CD4-positive, alpha-beta T cell treated with Interleukin-4 for 4 hours (primary cell): ENCODE results near the gene SLC26A1.

ENCODE experiments used
- DNase-seq: peaks from one replicate; pipeline ENCODE4 v3.0.0-alpha.2; 2020

The SLC26A1 gene

DNA sequence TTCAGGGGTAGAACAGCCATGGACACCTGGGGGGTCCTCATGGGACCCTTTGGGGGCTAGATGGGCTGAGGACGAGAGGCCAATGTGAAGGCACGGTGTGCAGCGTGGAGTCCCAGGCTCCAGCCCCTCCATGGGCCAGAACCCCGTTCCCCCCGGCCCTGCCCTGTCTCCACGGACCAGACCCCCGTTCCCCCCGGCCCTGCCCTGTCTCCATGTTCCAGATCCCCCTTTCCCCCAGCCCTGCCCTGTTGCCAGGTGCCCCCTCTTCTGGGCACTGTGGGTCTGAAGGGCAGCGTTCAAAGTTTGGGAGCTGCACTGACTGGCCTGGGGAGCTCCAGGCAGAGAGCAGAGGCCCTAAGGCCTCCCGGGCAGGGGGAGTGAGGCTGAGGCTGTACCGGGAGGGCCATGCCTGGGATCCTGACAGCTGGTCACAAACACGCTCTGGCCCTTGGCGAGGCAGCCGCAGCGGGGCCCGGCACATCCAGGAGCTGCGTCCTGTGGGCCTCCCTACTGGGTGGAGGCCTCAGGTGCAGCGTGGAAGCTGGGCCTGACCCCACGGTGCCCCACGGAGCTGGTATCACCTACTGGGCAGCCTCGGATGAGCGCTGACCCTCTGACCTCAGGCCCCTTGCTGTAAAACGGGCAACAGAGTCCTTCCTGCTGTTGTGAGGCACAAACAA lies 28.7 kb downstream of the SLC26A1 start:
- DNase-seq: no peak

DNA sequence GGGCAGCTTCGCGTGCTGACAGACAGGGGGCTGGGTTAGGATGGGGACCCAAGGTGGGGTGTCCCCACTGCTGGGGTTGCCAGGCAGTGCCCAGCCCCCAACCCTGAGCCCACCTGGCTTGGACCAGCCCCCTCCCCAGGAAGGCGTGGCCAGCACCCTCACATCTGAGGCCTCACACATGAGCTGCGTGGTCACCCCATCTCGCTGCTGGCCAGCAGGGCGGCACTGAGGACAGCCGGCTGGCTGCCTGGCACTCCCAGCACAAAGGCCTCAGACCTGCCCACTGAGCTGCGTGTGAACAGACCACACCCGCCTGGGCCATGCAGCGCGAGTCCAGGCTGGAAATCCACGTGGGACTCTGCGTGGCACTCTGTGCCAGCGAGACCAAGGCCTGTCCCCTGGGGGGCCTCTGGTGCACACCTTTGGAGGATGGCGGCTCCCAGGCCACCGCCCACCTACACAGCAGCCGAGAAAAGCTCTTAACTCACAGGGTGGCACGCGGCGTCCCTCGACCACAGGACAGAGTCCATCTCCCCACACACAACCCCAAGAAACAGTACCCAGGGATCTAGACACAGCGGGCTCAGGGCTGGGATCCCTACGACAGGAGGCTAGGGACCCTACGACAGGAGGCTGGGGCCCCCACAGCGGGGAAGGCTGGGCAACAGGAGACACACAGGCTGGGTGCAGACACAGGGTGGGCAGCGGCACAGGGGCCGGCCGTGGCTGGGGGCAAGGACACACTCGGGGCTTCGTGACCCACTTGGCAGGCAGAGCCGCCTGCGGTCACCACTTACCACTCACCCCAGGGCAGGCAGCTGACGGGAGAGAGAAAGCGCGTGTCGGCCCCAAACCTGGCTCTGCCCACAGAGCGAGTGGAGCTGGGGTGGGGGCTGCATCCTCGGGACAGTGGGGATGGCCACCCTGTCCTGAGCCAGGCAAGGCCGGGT lies 29.7 kb downstream of the SLC26A1 start:
- DNase-seq: no peak

DNA sequence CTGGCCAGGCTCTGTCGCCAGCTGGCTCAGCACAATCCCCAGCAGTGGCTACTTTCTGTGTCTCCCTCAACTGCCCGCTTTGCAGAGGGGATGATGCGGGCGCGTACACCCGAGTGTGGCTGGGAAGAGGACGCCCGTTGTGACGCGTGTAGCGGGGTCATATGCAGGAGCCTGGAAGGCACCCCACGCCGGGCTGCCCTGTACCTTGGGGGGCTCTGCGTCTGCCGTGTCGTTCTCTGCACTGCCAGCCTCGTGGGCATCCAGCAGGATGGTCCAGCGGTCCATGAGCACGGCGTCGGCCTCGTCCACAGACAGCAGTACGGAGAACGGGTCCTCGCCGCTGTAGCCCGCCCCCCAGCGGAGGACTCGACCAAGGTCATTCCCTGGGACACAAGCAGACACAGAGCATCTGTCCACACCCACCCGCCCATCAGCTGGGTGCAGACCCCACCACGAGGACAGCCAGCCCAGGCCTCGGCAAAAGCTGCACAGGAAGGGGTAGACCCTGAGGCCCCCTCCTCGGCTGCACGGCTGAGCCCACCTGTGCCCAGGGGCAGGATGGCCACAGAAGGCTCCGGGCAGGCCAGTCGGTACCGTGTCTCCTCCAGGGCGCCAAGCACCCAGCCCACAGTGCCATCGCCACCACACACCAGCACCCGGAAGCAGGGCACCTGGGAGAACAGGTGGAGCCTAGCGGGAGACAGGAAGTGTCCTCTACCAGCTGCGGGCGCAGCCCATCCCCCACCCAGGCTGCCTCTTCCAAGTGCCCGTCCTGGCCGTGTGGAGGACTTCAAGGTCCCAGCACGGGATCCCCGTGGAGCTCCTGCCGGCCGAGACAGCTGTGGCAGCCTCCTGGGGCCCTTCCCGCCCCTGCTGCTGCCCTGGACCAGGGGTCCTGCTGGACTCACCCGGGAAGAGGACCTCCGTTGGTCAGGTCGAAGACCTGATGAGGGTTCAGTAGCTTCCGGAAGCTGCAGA lies 30.7 kb downstream of the SLC26A1 start:
- no peak for DNase-seq

DNA sequence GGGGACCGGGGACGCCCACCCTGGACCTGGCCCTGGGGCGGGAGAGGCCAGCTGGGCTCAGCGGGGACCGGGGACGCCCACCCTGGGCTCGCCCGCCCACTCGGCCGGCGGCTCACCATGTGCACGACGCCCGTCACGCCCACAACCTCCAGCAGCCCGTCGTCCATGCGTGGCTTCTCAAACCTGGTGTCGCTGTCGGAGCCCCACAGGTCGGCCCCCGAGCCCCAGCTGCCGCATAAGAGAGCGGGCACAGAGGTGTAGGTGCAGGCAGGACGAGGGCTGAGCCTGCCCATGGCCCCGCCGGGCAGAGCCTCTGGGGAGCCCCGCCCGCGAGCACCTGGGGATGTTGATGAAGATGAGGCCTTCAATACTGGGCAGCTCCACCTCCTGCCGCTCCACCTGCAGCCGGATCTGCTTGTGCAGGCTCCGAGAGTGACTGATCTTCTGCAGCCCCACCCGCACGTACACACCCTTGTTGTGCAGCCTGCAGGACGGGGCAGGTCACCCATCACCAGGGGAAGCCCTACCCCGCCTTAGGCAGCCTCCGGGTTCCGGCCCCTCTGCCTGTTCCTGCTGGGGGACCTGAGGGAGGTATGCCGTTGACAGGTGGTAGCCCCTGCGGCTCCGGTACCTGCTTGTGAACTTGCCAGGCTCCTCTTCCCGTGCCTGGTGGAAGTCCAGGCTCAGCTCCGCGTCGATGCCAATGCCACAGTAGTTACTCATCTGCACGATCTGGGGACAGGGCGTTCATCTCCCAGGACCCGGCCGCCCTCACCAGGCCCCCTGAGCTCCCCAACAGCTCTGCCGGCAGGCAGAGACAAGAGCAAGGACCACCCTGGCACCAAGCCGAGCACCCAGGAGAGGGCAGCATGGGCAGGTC lies 31.6 kb downstream of the SLC26A1 start:
- no peak for DNase-seq

DNA sequence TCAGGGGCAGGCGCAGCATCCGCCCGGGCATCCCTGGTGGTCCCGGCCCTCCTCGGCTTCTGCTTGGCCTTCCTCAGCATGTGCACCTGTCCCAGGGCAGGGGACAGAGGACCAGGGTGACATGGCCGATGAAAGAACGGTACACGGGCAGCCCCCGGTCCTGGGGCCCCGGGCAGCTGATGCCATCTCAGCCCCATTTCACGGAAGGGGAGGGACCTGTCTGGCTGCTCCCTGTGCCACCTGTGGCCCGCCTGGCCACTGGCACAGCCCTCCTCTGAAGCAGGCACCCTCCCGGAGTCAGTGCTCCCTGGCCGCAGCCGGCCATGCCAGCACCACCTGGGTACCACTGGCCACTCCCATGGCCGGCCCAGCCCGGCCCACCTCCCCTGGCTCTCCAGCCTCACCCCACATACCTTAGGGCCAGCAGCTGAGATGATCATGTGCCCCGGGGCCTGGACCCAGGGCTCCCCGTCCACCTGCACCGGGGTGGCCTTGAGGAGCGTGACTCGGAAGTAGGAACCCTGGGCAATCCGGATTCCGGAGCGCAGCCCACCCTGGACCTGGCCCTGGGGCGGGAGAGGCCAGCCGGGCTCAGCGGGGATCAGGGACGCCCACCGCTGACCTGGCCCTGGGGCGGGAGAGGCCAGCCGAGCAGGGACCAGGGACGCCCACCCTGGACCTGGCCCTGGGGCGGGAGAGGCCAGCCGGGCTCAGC lies 32.4 kb downstream of the SLC26A1 start:
- no peak for DNase-seq

DNA sequence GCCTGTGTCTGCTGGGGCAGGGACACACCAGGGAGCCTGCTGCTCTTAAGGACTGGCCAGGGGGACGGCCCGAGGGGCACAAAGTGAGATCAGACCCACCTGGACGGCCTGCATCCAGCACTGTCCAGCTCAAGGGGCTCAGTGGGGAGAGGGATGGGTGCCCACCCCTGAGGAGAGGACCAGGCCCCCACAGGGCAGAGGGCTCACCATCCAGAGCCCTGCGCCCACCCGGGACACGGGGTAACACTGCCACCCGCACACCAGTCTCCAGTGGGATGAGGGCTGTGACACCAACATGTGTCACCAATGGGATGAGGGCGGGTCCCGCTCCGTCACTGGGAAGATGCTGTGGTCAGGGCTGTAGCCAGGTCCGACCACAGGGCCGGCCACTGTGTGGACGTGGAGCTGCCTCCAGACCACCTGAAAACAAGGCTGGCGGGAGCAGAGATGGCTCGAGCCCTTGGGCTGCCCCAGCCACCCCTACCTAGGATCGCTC lies 33.0 kb downstream of the SLC26A1 start:
- DNase-seq: no peak

DNA sequence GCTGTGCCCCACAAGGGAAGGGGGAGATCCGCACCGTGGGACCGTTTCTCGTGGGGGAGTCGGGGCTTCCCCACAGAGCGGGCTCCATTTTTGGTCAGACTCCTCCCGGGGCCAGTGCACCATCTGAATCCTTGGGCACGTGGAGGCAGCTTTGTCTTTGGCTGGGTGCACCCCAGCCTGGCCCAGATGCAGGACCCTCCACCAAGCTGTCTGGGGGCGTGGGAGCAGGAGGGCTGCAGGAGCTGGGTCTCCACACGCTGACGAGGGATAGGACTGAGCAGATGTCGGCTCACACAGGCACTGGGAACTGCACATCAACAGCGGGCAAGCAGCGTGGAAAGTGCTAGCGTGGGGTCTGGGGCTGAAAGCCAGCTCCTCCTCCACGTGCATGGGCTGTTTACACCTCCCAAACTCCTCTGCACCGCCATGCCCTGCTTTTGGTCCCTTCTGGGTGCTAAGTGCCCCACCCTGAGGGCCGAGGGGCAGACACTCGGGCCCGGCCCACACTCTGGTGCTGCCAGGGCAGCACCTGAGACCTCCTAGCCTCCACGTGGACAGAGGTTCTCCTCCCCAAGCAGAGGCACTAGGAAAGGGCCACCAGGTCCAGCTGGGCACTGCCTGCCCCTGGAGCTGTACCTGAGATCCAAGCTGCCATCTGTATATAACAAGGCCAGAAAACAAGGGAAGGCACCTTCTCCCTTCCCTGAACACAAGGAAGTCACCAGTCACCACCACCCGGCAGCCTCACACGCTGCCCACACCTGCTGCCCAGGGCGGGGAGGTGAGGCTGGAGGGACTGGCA lies 33.7 kb downstream of the SLC26A1 start:
- no peak for DNase-seq

DNA sequence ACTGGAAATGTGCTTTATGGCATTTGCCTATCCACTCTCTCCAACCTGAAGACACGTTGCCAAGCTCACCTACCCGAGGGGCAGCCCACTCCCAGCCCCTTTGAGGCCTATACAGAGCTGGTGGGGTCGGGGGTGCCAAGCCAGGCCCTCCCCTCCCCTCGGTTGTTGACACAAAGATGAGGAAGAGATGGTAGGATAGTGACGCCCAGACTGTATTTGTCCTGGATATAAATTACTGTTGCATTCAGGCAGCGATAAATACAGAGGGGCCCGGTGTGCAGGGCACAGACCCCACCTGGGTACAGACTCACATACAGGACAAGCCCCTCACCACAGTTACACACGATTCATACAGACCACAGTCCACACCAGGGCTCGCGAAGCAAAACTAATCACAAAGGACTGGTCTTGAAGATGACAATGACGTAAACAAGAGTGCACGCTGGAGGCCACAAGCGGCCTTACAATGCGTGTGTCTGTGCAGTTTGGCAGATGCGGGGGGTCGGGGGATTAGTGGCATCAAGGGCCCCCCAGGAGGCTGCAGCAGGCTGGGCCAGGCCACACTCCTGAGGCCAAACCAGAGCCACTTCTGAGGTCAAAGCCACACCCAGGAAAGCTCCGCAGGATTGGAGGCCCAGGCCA lies 34.4 kb downstream of the SLC26A1 start:
- no peak for DNase-seq

DNA sequence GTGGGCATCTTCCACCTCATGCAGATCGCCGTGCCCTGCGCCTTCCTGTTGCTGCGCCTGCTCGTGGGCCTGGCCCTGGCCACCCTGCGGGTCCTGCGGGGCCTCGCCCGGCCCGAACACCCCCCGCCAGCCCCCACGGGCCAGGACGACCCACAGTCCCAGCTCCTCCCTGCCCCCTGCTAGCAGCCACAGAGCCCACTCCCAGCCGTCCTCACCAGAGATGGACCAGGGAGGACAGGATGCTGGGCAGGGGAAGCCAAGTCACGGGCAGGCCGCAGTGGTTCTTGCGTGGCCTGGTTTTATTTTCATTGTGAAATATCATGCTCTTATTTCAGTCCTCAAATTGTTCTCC lies 34.9 kb downstream of the SLC26A1 start:
- no peak for DNase-seq

DNA sequence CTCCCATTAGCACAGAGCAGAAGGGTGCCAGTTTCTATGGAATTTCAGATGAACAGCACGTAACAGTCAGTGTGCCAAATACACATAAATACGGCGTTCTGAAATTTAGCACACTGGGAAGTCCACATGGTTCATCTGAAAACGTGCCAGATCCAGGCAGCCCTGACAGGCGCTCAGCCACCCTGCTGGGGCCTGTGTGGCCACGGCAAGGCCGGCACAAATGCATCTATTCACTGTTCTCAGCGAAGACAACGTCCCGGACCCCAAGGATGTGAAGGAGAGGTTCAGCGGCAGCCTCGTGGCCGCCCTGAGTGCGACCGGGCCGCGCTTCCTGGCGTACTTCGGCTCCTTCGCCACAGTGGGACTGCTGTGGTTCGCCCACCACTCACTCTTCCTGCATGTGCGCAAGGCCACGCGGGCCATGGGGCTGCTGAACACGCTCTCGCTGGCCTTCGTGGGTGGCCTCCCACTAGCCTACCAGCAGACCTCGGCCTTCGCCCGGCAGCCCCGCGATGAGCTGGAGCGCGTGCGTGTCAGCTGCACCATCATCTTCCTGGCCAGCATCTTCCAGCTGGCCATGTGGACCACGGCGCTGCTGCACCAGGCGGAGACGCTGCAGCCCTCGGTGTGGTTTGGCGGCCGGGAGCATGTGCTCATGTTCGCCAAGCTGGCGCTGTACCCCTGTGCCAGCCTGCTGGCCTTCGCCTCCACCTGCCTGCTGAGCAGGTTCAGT lies 35.5 kb downstream of the SLC26A1 start:
- DNase-seq: no peak

DNA sequence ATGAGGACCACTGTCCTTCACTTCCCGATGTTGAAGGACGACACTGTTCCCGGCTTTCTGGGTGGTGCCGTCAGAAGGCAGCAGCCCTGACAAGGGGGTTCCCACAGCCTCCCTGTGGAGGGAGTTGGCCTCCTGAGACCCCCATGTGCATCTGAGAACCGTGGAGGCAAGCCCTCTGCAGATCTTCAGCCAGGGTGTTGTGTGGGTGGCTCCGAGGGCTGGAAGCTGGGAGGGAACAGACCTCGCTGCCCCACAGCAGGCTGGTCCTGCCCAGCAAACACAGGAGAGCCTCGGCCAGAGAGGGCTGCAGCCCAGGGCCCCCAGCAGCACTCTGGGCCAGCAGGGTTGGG lies 36.0 kb downstream of the SLC26A1 start:
- no peak for DNase-seq

DNA sequence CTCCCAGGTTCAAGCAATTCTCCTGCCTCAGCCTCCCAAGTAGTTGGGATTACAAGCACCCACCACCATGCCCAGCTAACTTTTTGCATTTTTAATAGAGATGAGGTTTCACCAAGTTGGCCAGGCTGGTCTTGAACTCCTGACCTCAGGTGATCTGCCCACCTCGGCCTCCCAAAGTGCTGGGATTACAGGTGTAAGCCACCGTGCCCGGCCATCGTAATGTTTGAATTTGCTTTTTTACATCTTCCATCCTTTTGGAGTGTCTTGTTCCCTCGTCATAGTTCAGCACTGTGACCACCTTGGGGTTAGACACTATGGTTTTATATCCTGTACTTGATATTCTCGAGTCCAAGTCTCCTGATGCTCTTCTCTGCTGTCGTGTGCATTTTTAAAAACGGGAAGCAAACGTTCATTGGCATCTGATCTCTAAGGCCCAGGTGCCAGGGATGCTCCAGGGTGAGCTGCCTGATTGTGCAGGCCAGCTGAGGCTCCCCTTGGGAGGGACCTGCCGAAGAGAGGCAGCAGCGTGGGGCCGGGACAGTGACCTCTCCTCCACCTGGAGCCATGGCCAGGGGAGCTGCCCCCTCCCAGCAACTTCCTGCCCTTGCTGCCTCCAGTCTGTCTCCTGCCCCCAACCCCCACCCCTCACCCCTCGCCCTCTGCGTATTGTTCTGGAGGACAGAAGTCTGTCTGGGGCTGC lies 36.5 kb downstream of the SLC26A1 start:
- no peak for DNase-seq

DNA sequence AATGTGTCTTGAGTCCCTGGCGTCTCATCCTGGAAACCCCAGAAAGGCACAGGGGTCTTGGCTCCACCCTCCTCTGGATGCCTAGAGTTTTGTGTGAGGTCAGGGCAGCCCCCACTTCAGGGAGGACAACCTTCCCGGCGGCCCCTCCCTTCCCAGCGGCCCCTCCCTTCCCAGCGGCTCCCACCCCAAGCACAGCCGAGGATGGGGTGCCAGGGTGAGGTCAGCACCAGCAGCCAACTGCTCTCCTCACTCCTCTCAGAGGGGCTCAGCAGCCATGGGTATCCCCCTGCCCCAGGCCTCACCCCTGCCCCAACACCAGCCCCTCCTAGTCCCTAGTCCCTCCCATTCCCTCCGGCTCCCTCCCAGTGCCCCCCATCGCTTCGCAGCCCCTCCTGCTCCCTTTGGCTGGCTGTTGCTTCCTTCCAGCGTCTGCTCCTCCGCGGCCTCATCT lies 37.2 kb downstream of the SLC26A1 start:
- no peak for DNase-seq

DNA sequence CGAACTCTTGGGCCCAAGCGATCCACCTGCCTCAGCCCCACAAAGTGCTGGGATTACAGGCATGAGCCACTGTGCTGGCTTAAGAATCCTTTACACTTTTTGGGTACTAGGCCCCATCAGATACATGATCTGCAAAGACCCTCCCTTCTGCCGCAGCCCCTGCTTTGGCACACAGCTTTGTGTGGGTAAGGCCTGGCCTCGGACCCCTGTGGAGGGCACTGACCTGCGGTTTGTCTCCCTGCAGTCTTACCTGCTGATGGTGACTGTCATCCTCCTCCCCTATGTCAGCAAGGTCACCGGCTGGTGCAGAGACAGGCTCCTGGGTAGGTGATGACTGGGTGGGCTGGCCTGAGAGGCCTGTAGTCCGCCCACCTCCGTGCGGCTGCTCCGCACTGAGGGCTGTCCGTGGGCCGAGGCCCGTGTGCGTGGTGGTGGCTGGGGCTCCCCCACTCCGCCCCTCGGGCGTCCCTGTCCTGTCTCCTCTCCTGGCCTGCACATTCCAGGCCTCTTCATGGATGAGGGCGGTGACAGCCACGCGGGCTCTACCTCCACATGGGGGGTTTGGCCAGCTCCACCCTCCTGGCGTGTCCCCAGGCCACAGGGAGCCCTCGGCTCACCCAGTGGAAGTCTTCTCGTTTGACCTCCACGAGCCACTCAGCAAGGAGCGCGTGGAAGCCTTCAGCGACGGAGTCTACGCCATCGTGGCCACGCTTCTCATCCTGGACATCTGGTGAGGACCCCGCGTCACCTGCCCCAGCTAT lies 37.9 kb downstream of the SLC26A1 start:
- no peak for DNase-seq

DNA sequence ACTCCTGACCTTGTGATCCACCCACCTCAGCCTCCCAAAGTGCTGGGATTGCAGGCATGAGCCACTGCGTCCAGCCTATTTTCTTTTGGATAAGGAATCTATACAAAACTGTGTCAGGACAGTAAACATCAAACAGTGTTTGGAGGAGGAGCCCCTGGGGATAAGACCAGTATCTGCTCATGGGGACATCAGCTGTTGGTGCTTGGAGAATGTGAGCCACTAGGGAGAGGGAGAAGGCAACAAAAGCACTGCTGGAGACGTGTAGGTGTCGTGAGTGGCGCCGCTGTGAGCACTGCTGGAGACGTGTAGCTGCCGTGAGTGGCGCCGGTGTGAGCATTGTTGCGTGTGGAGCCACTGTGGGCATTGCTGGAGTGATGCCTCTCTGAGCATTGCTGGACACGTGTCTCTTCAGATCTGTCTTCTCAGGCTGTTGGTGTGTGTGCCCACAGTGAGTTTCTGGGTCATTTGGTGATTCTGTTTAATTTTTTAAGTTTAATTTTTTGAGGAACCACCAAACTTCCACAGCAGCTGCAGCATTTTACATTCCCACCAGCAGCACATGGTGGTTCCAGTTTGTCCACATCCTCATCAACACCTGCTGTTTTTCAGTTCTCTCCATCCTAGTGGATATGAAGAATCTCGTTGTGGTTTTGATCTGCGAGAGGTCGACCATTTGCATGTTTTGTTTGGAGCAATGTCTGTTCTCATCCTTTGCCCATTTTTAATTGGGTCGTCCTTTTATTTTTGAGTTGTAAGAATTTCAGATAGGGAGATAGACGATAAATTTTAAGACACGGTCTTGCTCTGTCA lies 38.8 kb downstream of the SLC26A1 start:
- DNase-seq: no peak

DNA sequence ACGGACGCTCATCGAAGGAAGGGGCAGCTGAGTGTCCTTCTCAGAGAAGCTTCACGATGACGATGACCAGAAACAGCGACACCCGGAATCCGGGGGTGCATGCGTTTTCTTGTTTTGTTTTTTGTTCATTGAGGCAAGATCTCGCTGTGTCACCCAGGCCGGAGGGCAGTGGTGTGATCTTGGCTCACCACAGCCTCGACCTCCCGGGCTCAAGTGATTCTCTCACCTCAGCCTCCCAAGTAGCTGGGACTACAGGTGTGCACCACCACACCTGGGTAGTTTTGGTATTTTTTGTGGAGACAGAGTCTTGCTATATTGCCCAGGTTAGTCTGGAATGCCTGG lies 39.7 kb downstream of the SLC26A1 start:
- no peak for DNase-seq
